ENCODE measurements around the gene LDLRAD3. TPM values are rescaled to one million over a fixed set of nuclear protein-coding genes. Genes with fewer than 3 reads are reported as not detected.

The LDLRAD3 gene
- total RNA-seq, 4 donors from 2014 or later: 19.4 to 49.5 (median 31.0) TPM

DNA sequence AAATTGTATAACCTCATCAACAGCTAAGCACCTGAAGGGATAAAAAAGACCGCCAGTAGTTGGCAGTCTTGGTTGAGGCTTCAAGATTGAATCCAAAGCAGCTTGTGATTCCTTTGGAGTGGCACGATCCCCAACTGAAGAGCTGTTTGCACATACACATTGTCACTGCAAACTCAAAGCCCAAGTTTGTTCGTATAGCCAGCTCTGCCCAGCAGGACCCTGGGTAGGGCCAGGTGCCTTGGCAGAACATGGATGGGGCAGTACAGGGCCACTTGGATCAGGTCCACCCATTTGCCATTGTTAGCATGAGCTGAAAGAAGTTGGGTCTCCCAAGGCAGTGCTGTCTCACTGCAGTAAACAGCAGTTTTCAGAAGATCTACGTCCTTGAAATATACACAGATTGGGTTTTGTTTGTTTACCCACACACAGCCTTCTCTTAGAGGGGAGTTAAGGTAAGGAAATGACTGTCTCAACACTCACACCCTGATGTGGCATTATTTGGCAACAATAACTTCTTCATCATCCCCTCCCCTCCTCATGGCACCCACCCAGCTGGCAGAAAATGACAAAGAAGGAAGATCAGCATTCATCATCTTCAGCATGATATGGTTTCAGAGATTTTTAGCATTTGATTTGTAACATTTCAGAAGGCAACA lies 212.4 kb downstream of the LDLRAD3 start:
- peak overlapping the region in 1 of 4 donors; percentile 42 for H3K27ac ChIP-seq
- no peaks in the 10 kb centered on the region for H3K27me3 ChIP-seq
- WGBS, 2 donors: 58 to 77% methylated on average over 4 of the region's 4 CpGs
- H3K4me1 ChIP-seq: peaks cover 0 to 30% (median 11%) of the 10 kb centered on the region in 4 donors
- H3K36me3 ChIP-seq: no peaks in the 10 kb centered on the region
- no peak overlapping the region for H3K4me3 ChIP-seq
- DNase-seq (ENCODE audit: low spot score in 2 of 2): no peak
- no peaks in the 10 kb centered on the region for H3K9me3 ChIP-seq
- no peak for TF ChIP-seq POLR2A (IDR thresholded peaks at IDR 0.05)
- no peak for TF ChIP-seq CTCF (IDR thresholded peaks at IDR 0.05)
- TF ChIP-seq EP300 (IDR thresholded peaks at IDR 0.05): no peak

DNA sequence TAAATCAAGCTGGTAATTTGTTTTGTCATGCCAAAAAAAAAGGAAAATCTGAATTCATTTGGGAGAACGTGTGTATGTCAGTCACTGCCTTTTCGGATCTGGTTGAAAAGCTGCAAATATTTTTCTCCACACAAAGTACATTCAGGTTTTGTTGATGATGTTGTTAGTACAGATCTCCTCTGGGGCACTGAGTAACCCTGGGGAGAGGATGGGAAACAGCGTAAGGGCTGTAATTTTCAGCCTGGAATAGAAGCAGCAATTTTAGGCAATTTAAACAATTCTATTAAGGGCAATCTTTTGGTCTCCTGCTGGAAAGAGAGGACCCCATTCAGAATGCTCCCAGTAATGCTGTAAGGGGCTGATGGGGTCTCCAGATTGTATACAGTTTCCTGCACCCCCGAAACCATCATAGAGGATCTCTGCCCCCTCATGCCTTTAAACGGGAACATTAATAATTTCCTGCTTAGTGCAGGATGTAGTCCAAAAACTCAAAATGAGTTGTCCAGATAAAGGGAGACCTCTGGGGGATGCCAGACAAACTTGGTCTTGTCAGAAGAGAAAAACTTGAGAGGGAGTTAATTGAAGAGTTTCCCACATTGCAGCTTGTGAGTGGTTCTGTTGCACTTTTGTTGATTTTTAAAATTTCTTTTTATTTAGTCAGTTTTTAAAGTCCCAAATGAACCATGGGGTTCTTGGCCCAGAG lies 213.1 kb downstream of the LDLRAD3 start:
- TF ChIP-seq EP300 (IDR thresholded peaks at IDR 0.05) (no peak), POLR2A (IDR thresholded peaks at IDR 0.05) (no peak), CTCF (IDR thresholded peaks at IDR 0.05) (no peak)
- no peak for DNase-seq (ENCODE audit: low spot score in 2 of 2)
- Histone ChIP-seq H3K9me3 (no peaks in the 10 kb centered on the region), H3K4me1 (peaks cover 0 to 30% (median 11%) of the 10 kb centered on the region in 4 donors), H3K36me3 (no peaks in the 10 kb centered on the region), H3K27ac (peak overlapping the region in 2 of 4 donors; percentile 33 to 42), H3K4me3 (no peak overlapping the region), H3K27me3 (no peaks in the 10 kb centered on the region)
- WGBS, 2 donors: 37 to 43% methylated on average over 5 of the region's 5 CpGs

DNA sequence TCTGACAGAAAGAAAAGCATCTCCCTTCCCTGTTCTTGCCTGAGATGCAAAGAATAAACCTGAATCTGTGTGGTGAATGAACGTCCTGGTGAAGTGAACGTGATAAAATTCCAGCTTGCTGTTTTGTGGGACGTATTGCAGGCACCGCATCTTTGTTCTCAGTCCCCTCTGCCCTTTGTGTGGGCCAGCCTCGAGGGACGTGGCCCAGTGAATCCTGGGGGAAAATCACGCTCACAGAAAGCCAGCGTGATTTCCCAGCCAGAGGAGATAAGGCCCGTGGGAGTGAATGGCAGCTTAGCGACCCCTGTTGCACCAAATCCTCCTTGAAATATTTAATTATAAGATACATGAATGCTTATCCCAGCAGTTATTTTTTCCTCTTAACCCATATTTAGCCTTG lies 216.2 kb downstream of the LDLRAD3 start:
- Histone ChIP-seq H3K36me3 (no peaks in the 10 kb centered on the region), H3K27ac (no peak overlapping the region), H3K27me3 (no peaks in the 10 kb centered on the region), H3K9me3 (no peaks in the 10 kb centered on the region), H3K4me1 (peaks cover 0 to 35% (median 11%) of the 10 kb centered on the region in 4 donors), H3K4me3 (no peak overlapping the region)
- DNase-seq (ENCODE audit: low spot score in 2 of 2): no peak
- WGBS, 2 donors: 46 to 48% methylated on average over 10 of the region's 10 CpGs
- TF ChIP-seq EP300 (IDR thresholded peaks at IDR 0.05) (no peak), CTCF (IDR thresholded peaks at IDR 0.05) (no peak), POLR2A (IDR thresholded peaks at IDR 0.05) (no peak)

- no peak overlapping the region for H3K27ac ChIP-seq
- WGBS, 2 donors: 80 to 87% methylated on average over 5 of the region's 5 CpGs
- no peak for DNase-seq (ENCODE audit: low spot score in 2 of 2)
- H3K9me3 ChIP-seq: no peaks in the 10 kb centered on the region
- peaks cover 0 to 22% (median 5%) of the 10 kb centered on the region in 4 donors for H3K4me1 ChIP-seq
- H3K27me3 ChIP-seq: no peaks in the 10 kb centered on the region
- TF ChIP-seq EP300 (IDR thresholded peaks at IDR 0.05): no peak
- no peak for TF ChIP-seq CTCF (IDR thresholded peaks at IDR 0.05)
- no peak for TF ChIP-seq POLR2A (IDR thresholded peaks at IDR 0.05)
- H3K36me3 ChIP-seq: no peaks in the 10 kb centered on the region
- no peak overlapping the region for H3K4me3 ChIP-seq
Observed at GRCh38 chr11:36161572-36161971, 217.7 kb downstream of the LDLRAD3 start.
